OCI-LY3 (cell line): ENCODE data around the gene POMT2.

Source experiments
- H2AFZ ChIP-seq: fragments of 200-600, 300-600 bp; shearing (Covaris generic); 2 replicates; pipeline ENCODE4 v1.6.0; 2014; ENCODE audit warnings: antibody characterized with exemption, low read depth, low read length
- H3K27ac ChIP-seq: fragments of 200-600, 300-600 bp; sonication (generic); 2 replicates; pipeline ENCODE4 v1.5.1; 2014; ENCODE audit warnings: mild to moderate bottlenecking, low read length, moderate library complexity, mixed read lengths
- H3K27me3 ChIP-seq: fragments of 200-600, 300-600 bp; sonication (generic); 2 replicates; pipeline ENCODE4 v1.6.1; 2014; ENCODE audit warnings: low read depth, low read length, mixed read lengths
- H3K36me3 ChIP-seq: fragments of 200-600, 300-600 bp; sonication (generic); replicated peaks from 2 replicates; pipeline ENCODE3; 2014; ENCODE audit warnings: low read depth, low read length, mixed read lengths
- H3K4me1 ChIP-seq: fragments of 300-600, 200-600 bp; sonication (generic); 2 replicates; pipeline ENCODE4 v1.6.1; 2014; ENCODE audit warnings: low read length, mixed read lengths
- H3K4me2 ChIP-seq: fragments of 200-600, 300-600 bp; sonication (generic); 2 replicates; pipeline ENCODE4 v1.6.1; 2014; ENCODE audit warnings: low read length, mixed read lengths
- H3K4me3 ChIP-seq: fragments of 300-600, 200-600 bp; sonication (generic); 2 replicates; pipeline ENCODE4 v1.5.1; 2014; ENCODE audit warnings: antibody characterized with exemption, mild to moderate bottlenecking, low read length, moderate library complexity
- H3K79me2 ChIP-seq: fragments of 300-600, 200-600 bp; shearing (Covaris generic); 2 replicates; pipeline ENCODE4 v1.6.1; 2014; ENCODE audit warnings: mild to moderate bottlenecking, low read length, mixed read lengths
- H3K9ac ChIP-seq: fragments of 300-600, 200-600 bp; shearing (Covaris generic); 2 replicates; pipeline ENCODE4 v1.6.0; 2014; ENCODE audit warnings: mild to moderate bottlenecking, low read length, moderate library complexity
- H3K9me3 ChIP-seq: fragments of 200-600, 300-600 bp; shearing (Covaris generic); 2 replicates; pipeline ENCODE4 v1.6.1; 2014; ENCODE audit warnings: low read length, mixed read lengths; ENCODE audit not compliant: insufficient read depth
- H4K20me1 ChIP-seq: fragments of 200-600, 300-600 bp; sonication (generic); 2 replicates; pipeline ENCODE4 v1.6.1; 2016; ENCODE audit warnings: low read length, mixed read lengths; ENCODE audit not compliant: insufficient read depth
- EZH2phosphoT487 ChIP-seq: fragments of 200-600 bp; shearing (Covaris generic); IDR thresholded peaks from 2 replicates; pipeline ENCODE4 v1.6.1; 2018; ENCODE audit warnings: antibody characterized with exemption, mixed run types, low read depth
- TF ChIP-seq, protein P1 (sequence below): fragments of 200-600, 300-600 bp; sonication (generic); IDR thresholded peaks from 2 replicates; pipeline ENCODE4 v1.5.1; 2014; ENCODE audit warnings: antibody characterized with exemption, low read length, low read depth

The POMT2 gene

GRCh38 chr14:77296906-77297305 is 23.8 kb downstream of the POMT2 start:
- Histone ChIP-seq H3K27ac (no peak overlapping the region), H3K79me2 (no peaks in the 10 kb centered on the region), H3K9me3 (no peaks in the 10 kb centered on the region), H3K36me3 (peaks cover 8% of the 10 kb centered on the region), H3K27me3 (no peaks in the 10 kb centered on the region), H3K4me3 (no peak overlapping the region), H3K4me1 (no peaks in the 10 kb centered on the region), H4K20me1 (no peaks in the 10 kb centered on the region), H3K9ac (no peak overlapping the region), H2AFZ (no peak overlapping the region), H3K4me2 (no peak overlapping the region)
- no peak for TF ChIP-seq EZH2phosphoT487
- TF ChIP-seq, protein P1, sequence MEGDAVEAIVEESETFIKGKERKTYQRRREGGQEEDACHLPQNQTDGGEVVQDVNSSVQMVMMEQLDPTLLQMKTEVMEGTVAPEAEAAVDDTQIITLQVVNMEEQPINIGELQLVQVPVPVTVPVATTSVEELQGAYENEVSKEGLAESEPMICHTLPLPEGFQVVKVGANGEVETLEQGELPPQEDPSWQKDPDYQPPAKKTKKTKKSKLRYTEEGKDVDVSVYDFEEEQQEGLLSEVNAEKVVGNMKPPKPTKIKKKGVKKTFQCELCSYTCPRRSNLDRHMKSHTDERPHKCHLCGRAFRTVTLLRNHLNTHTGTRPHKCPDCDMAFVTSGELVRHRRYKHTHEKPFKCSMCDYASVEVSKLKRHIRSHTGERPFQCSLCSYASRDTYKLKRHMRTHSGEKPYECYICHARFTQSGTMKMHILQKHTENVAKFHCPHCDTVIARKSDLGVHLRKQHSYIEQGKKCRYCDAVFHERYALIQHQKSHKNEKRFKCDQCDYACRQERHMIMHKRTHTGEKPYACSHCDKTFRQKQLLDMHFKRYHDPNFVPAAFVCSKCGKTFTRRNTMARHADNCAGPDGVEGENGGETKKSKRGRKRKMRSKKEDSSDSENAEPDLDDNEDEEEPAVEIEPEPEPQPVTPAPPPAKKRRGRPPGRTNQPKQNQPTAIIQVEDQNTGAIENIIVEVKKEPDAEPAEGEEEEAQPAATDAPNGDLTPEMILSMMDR = no peak

DNA sequence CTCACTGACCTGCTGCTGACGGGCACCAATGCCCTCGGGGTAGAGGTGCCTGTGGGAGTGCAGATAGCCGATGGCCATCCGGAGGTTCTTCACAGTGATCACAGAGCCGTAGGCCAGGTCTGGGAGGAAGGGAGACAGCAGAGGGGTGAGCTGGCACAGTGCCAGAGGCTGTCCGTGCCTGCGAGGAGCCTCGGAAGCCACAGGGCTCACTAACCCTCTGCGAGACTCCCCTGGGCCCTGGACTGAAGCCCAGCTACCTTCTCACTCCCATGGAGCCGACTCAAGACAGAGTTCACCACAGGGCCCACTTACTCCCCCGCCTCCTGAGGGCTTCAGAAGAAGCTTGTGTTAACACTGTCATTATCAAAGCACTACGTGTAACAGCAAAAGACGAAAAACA is 24.5 kb downstream of the POMT2 start:
- no peak overlapping the region for H3K27ac ChIP-seq
- no peaks in the 10 kb centered on the region for H4K20me1 ChIP-seq
- no peaks in the 10 kb centered on the region for H3K79me2 ChIP-seq
- no peak overlapping the region for H2AFZ ChIP-seq
- H3K4me3 ChIP-seq = no peak overlapping the region
- no peaks in the 10 kb centered on the region for H3K27me3 ChIP-seq
- H3K9ac ChIP-seq = no peak overlapping the region
- H3K4me1 ChIP-seq = no peaks in the 10 kb centered on the region
- TF ChIP-seq, protein P1 = no peak
- no peak for TF ChIP-seq EZH2phosphoT487
- H3K4me2 ChIP-seq = no peak overlapping the region
- H3K9me3 ChIP-seq = no peaks in the 10 kb centered on the region
- peaks cover 8% of the 10 kb centered on the region for H3K36me3 ChIP-seq

- Histone ChIP-seq H3K4me1 (no peaks in the 10 kb centered on the region), H3K79me2 (no peaks in the 10 kb centered on the region), H3K9me3 (no peaks in the 10 kb centered on the region), H3K36me3 (peaks cover 5% of the 10 kb centered on the region), H3K4me2 (no peak overlapping the region), H3K27ac (no peak overlapping the region), H4K20me1 (no peaks in the 10 kb centered on the region), H2AFZ (no peak overlapping the region), H3K4me3 (no peak overlapping the region), H3K9ac (no peak overlapping the region), H3K27me3 (no peaks in the 10 kb centered on the region)
- TF ChIP-seq EZH2phosphoT487 = no peak
- TF ChIP-seq, protein P1 = no peak
These were observed 30.0 kb downstream of the POMT2 start for GRCh38 chr14:77290705-77291104.

DNA sequence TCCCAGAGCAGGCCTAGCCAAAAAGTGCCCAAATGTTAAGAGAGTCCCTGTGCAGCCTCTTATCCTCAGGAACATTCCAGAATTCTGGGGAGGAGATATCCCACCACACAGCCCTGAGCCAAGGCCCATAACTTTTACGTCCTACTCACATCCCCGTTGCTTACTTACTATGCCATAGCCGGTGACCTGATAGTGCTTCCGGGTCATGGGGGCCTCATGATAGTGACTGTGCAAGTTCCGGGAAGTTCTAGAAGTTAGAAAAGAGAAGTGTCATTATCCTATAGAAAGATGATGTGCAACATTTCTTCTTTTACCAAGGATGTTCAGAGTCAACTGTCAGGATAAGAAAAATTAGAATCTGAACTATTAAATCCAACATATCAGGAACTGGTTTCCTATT is 34.1 kb downstream of the POMT2 start:
- no peaks in the 10 kb centered on the region for H4K20me1 ChIP-seq
- no peaks in the 10 kb centered on the region for H3K27me3 ChIP-seq
- H3K9ac ChIP-seq = no peak overlapping the region
- no peak overlapping the region for H3K27ac ChIP-seq
- TF ChIP-seq, protein P1 = no peak
- no peak for TF ChIP-seq EZH2phosphoT487
- no peak overlapping the region for H3K4me2 ChIP-seq
- H3K36me3 ChIP-seq = peaks cover 10% of the 10 kb centered on the region
- peaks cover 6% of the 10 kb centered on the region for H3K4me1 ChIP-seq
- H3K4me3 ChIP-seq = no peak overlapping the region
- no peaks in the 10 kb centered on the region for H3K9me3 ChIP-seq
- H2AFZ ChIP-seq = no peak overlapping the region
- no peaks in the 10 kb centered on the region for H3K79me2 ChIP-seq
